Naive thymus-derived CD4-positive, alpha-beta T cell (primary cell): ENCODE measurements around the gene REEP6. TPM values are rescaled to one million over a fixed set of nuclear protein-coding genes. Genes with fewer than 3 reads are reported as not detected.
"Not testable (repeated sequence)": the region's sequence is repeated elsewhere in the genome, so short reads cannot be mapped to it uniquely, and the experiment has no call there.

Source experiments
- ATAC-seq: fragments of 150-1000 bp; cut with Tn5 transposase; 2 replicates; pipeline ENCODE4 v1.10.0; 2021; ENCODE audit warnings: mild to moderate bottlenecking, moderate library complexity
- CTCF ChIA-PET: fragments of 350-600 bp; sonication (Branson Sonifier 250); formaldehyde crosslinking; loops from one replicate; lab custom pipeline; 2021; ENCODE audit warnings: antibody characterized with exemption; lab: Charles Lee
- POLR2A ChIA-PET: fragments of 350-600 bp; sonication (Branson Sonifier 250); formaldehyde crosslinking; loops from one replicate; lab custom pipeline; 2021; ENCODE audit warnings: antibody characterized with exemption, inconsistent platforms; lab: Charles Lee
- DNase-seq, 9 donors: peaks; one replicate each; pipeline versions ENCODE4 v3.0.0 to v3.0.0-alpha.2; 2020 to 2022; ENCODE audit warnings: mixed read lengths in 1 of 9
- H3K27ac ChIP-seq: one replicate; pipeline ENCODE4 v1.7.0; 2013; ENCODE audit warnings: mild to moderate bottlenecking, low read depth, low read length, moderate library complexity
- H3K27me3 ChIP-seq, 2 donors: one replicate each; pipeline ENCODE4 v1.7.0; 2013; ENCODE audit warnings: low read length in 2 of 2, mild to moderate bottlenecking in 2 of 2, moderate library complexity in 2 of 2; ENCODE audit not compliant: control insufficient read depth in 2 of 2, insufficient read depth in 2 of 2
- H3K36me3 ChIP-seq, 3 experiments: 1 replicate in 2 of 3; 2 replicates in 1 of 3; pipeline ENCODE4 v1.7.0; 2013; ENCODE audit warnings: low read length in 3 of 3, mild to moderate bottlenecking in 3 of 3, moderate library complexity in 1 of 3; ENCODE audit not compliant: insufficient read depth in 3 of 3, control insufficient read depth in 2 of 3
- H3K4me1 ChIP-seq, 2 donors: one replicate each; pipeline ENCODE4 v1.7.0; 2013; ENCODE audit warnings: low read length in 2 of 2, mild to moderate bottlenecking in 2 of 2, moderate library complexity in 1 of 2; ENCODE audit not compliant: control insufficient read depth in 2 of 2, insufficient read depth in 2 of 2
- H3K4me3 ChIP-seq: 2 replicates; pipeline ENCODE4 v1.7.0; 2013; ENCODE audit warnings: mild to moderate bottlenecking, low read length
- H3K9me3 ChIP-seq, 3 experiments: 1 replicate in 2 of 3; 2 replicates in 1 of 3; pipeline ENCODE4 v1.7.0; 2013; ENCODE audit warnings: low read length in 3 of 3; ENCODE audit not compliant: control insufficient read depth in 2 of 3
- H3K27ac Mint-ChIP-seq, 9 donors: one replicate each; pipeline ENCODE4 v1.8.0; 2020 to 2022; ENCODE audit warnings: mixed read lengths in 9 of 9, mild to moderate bottlenecking in 8 of 9, moderate library complexity in 5 of 9, inconsistent platforms in 2 of 9
- H3K27me3 Mint-ChIP-seq, 5 donors: one replicate each; pipeline ENCODE4 v1.8.0; 2021 to 2022; ENCODE audit warnings: mixed read lengths in 5 of 5, mild to moderate bottlenecking in 1 of 5
- H3K36me3 Mint-ChIP-seq, 5 donors: one replicate each; pipeline ENCODE4 v1.8.0; 2020 to 2022; ENCODE audit warnings: mixed read lengths in 5 of 5, mild to moderate bottlenecking in 3 of 5, inconsistent platforms in 1 of 5
- H3K4me1 Mint-ChIP-seq, 7 donors: one replicate each; pipeline ENCODE4 v1.8.0; 2020 to 2022; ENCODE audit warnings: mixed read lengths in 7 of 7, mild to moderate bottlenecking in 3 of 7, inconsistent platforms in 1 of 7
- H3K4me3 Mint-ChIP-seq, 10 donors: one replicate each; pipeline ENCODE4 v1.8.0; 2020 to 2022; ENCODE audit warnings: mild to moderate bottlenecking in 10 of 10, mixed read lengths in 10 of 10, moderate library complexity in 6 of 10, inconsistent platforms in 2 of 10
- H3K9me3 Mint-ChIP-seq, 11 donors: one replicate each; pipeline ENCODE4 v1.8.0; 2020 to 2022; ENCODE audit warnings: mixed read lengths in 11 of 11, mild to moderate bottlenecking in 4 of 11, inconsistent platforms in 1 of 11, moderate library complexity in 1 of 11
- intact Hi-C, 2 donors: fragments of 100-400 bp; cut with micrococcal nuclease; formaldehyde crosslinking; loops; one replicate each; pipeline ENCODE4 v1.15.1; 2023
- polyA plus RNA-seq, 2 donors: library from polyadenylated mRNA; unstranded; fragments of 300-500 nt; fragmentation: Illumina TruSeq; gene quantifications; one replicate each; pipeline ENCODE4 v1.2.3, GENCODE V29; 2021
- total RNA-seq, 6 experiments: library from RNA in 5 of 6; stranded (reverse) in 5 of 6; gene quantifications; 1 replicate in 5 of 6; 2 replicates in 1 of 6; pipeline ENCODE4 v1.2.3 and lab custom pipeline; 2021 to 2026

The REEP6 gene
- total and polyA plus RNA-seq, 7 experiments from 2014 or later = 1.6 to 7.2 (median 5.0) TPM

GRCh38 chr19:1527650-1528309, 36.8 kb downstream of the REEP6 start:
- no peak for DNase-seq
- intact Hi-C loops = no loop called here
- Mint-ChIP-seq H3K27me3 (peaks cover 26 to 47% (median 39%) of the 10 kb centered on the region in 5 donors), H3K36me3 (peaks cover 0 to 4% (median 0%) of the 10 kb centered on the region in 5 donors), H3K27ac (no peak overlapping the region), H3K4me3 (no peak overlapping the region), H3K9me3 (no peaks in the 10 kb centered on the region), H3K4me1 (peaks cover 0 to 9% (median 8%) of the 10 kb centered on the region in 7 donors)
- Histone ChIP-seq H3K27me3 (no peaks in the 10 kb centered on the region), H3K36me3 (no peaks in the 10 kb centered on the region), H3K4me3 (no peak overlapping the region), H3K4me1 (no peaks in the 10 kb centered on the region), H3K27ac (no peak overlapping the region), H3K9me3 (no peaks in the 10 kb centered on the region)
- no peak for ATAC-seq
- ChIA-PET POLR2A (no interaction called here), CTCF (no interaction called here)

DNA sequence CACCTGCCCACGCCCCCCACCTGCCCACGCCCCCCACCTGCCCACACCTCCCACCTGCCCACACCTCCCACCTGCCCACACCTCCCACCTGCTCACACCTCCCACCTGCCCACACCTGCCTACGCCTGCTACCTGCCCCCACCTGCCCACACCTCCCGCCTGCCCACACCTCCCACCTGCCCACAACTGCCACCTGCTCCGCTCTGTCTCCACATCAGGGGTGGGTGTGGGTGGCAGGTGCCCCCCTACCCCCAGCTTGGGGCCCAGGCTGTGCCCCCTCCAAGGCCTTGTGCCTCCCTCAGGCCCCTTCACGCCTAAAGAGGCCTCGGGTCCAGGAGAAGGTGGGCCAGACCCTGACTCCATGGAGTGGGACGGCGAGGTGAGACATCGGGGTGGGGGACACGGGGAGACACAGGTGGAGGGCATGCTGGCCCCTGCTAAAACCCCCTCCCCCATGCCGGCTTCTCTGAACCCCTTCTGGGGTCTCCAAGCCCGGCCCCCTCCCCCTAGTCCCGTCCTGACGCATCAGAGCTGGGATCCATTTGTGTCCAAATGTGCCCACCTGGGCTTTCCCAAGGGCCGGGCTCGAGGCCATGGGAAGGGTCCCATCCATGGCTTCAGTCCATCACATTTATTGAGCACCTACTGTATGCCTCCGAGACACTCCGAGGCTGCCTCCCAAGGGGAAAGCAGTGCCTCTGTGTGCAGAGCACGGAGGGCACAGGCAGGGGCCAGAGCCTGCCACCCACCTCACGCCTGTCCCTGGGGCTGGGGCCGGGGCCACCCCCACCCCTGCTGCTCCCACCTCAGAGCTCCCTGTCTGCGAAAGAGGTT, 37.8 kb downstream of the REEP6 start:
- Histone ChIP-seq H3K9me3 (no peaks in the 10 kb centered on the region), H3K27me3 (no peaks in the 10 kb centered on the region), H3K4me1 (no peaks in the 10 kb centered on the region), H3K36me3 (no peaks in the 10 kb centered on the region), H3K27ac (no peak overlapping the region), H3K4me3 (no peak overlapping the region)
- H3K36me3 Mint-ChIP-seq = peaks cover 0 to 4% (median 0%) of the 10 kb centered on the region in 5 donors
- ChIA-PET POLR2A (no interaction called here), CTCF (no interaction called here)
- intact Hi-C loops = no loop called here
- no peak for DNase-seq
- peaks cover 19 to 52% (median 32%) of the 10 kb centered on the region in 5 donors for H3K27me3 Mint-ChIP-seq
- H3K9me3 Mint-ChIP-seq = no peaks in the 10 kb centered on the region
- H3K4me1 Mint-ChIP-seq = peaks cover 0 to 9% (median 8%) of the 10 kb centered on the region in 7 donors
- H3K4me3 Mint-ChIP-seq = no peak overlapping the region
- ATAC-seq = no peak
- H3K27ac Mint-ChIP-seq = no peak overlapping the region

- Mint-ChIP-seq H3K27ac (no peak overlapping the region), H3K9me3 (no peaks in the 10 kb centered on the region), H3K4me3 (no peak overlapping the region), H3K36me3 (peaks cover 0 to 4% (median 0%) of the 10 kb centered on the region in 5 donors), H3K4me1 (peaks cover 0 to 8% (median 6%) of the 10 kb centered on the region in 7 donors), H3K27me3 (peaks cover 17 to 50% (median 30%) of the 10 kb centered on the region in 5 donors)
- no peak for DNase-seq
- H3K4me1 ChIP-seq = no peaks in the 10 kb centered on the region
- H3K27ac ChIP-seq = no peak overlapping the region
- H3K36me3 ChIP-seq = no peaks in the 10 kb centered on the region
- H3K9me3 ChIP-seq = no peaks in the 10 kb centered on the region
- ChIA-PET POLR2A (no interaction called here), CTCF (no interaction called here)
- intact Hi-C loops = no loop called here
- H3K4me3 ChIP-seq = no peak overlapping the region
- H3K27me3 ChIP-seq = no peaks in the 10 kb centered on the region
- ATAC-seq = no peak
Measured at GRCh38 chr19:1529430-1529816, 38.4 kb downstream of the REEP6 start.

DNA sequence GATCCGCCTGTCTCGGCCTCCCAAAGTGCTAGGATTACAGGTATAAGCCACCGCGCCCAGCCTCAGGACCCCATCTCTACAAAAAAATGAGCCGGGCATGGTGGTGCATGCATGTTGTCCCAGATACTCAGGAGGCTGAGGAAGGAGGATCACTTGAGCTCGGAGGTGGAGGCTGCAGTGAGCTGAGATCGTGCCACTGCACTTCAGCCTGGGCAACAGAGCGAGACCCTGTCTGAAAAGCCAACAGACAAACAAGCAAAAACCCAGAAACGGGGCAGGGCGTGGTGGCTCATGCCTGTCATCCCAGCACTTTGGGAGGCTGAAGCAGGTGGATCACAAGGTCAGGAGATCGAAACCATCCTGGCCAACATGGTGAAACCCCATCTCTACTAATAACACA, 39.9 kb downstream of the REEP6 start:
- H3K27ac Mint-ChIP-seq, H3K4me1 Mint-ChIP-seq, H3K27me3 ChIP-seq, DNase-seq, intact Hi-C loops, H3K4me3 Mint-ChIP-seq, ATAC-seq, H3K9me3 Mint-ChIP-seq, H3K4me1 ChIP-seq, H3K9me3 ChIP-seq, CTCF ChIA-PET, H3K4me3 ChIP-seq, H3K36me3 Mint-ChIP-seq, H3K36me3 ChIP-seq, POLR2A ChIA-PET, H3K27ac ChIP-seq: not testable (repeated sequence)
- peaks cover 7 to 46% (median 23%) of the 10 kb centered on the region in 5 donors for H3K27me3 Mint-ChIP-seq

GRCh38 chr19:1531587-1531986, 40.6 kb downstream of the REEP6 start:
- intact Hi-C loops = no loop called here
- Mint-ChIP-seq H3K27me3 (peaks cover 0 to 39% (median 16%) of the 10 kb centered on the region in 5 donors), H3K4me1 (no peaks in the 10 kb centered on the region), H3K4me3 (no peak overlapping the region), H3K9me3 (peaks cover 0 to 2% (median 0%) of the 10 kb centered on the region in 11 donors), H3K27ac (no peak overlapping the region), H3K36me3 (no peaks in the 10 kb centered on the region)
- no peak for ATAC-seq
- Histone ChIP-seq H3K36me3 (no peaks in the 10 kb centered on the region), H3K4me1 (no peaks in the 10 kb centered on the region), H3K27me3 (no peaks in the 10 kb centered on the region), H3K9me3 (no peaks in the 10 kb centered on the region), H3K4me3 (no peak overlapping the region), H3K27ac (no peak overlapping the region)
- DNase-seq = no peak
- CTCF ChIA-PET = no interaction called here
- POLR2A ChIA-PET = no interaction called here

DNA sequence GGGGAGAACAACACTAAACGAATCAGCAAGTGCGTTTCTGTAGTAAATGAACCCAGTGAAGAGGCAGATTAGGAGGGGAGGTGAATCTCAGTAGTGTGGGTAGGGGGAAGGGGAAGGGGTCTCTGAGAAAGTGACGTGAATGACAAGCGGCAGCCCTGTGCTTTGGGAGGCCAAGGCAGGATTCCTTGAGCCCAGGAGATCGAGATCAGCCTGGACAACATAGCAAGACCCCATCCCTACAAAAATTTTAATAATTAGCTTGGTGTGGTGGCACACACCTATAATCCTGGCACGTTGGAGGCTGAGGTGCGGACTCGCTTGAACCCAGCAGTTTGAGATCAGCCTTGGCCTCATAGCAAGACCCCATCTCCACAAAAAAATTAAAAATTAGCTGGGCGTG, 41.0 kb downstream of the REEP6 start:
- POLR2A ChIA-PET = no interaction called here
- H3K9me3 ChIP-seq = no peaks in the 10 kb centered on the region
- H3K4me3 Mint-ChIP-seq = no peak overlapping the region

More for the DNA sequence above, 41.0 kb downstream of the REEP6 start:
- peaks cover 0 to 36% (median 14%) of the 10 kb centered on the region in 5 donors for H3K27me3 Mint-ChIP-seq
- H3K9me3 Mint-ChIP-seq = peaks cover 0 to 2% (median 0%) of the 10 kb centered on the region in 11 donors
- no peaks in the 10 kb centered on the region for H3K36me3 Mint-ChIP-seq
- H3K4me1 ChIP-seq = no peaks in the 10 kb centered on the region
- H3K27ac Mint-ChIP-seq = no peak overlapping the region
- intact Hi-C loops = no loop called here
- DNase-seq (no peak), ATAC-seq (no peak)
- no peak overlapping the region for H3K27ac ChIP-seq
- H3K27me3 ChIP-seq = no peaks in the 10 kb centered on the region
- no peaks in the 10 kb centered on the region for H3K36me3 ChIP-seq
- H3K4me3 ChIP-seq = no peak overlapping the region
- CTCF ChIA-PET = no interaction called here
- no peaks in the 10 kb centered on the region for H3K4me1 Mint-ChIP-seq
